Measurements from ENCODE around the gene PRKCE.

- TF ChIP-seq CTCF (IDR thresholded peaks at IDR 0.05) (no peak), POLR2A (IDR thresholded peaks at IDR 0.05) (no peak)
Measured at GRCh38 chr2:46036929-46037328, 385.5 kb downstream of the PRKCE start.
